Caco-2 (cell line): ENCODE measurements around the gene ATP2C2. TPM values are rescaled to one million over a fixed set of nuclear protein-coding genes. Genes with fewer than 3 reads are reported as not detected.

ENCODE experiments used
- BruUV-seq: library from RNA; stranded (reverse); fragments of 400-500 nt; replicated peaks from 2 replicates; lab custom pipeline; 2021; lab: Mats Ljungman, UMichigan
- CTCF ChIA-PET: fragments of 300-600 bp; sonication (Branson Sonifier 250); formaldehyde crosslinking; loops from one replicate; lab custom pipeline; 2022; ENCODE audit warnings: antibody characterized with exemption; lab: Charles Lee
- POLR2A ChIA-PET: fragments of 300-600 bp; sonication (Branson Sonifier 250); formaldehyde crosslinking; loops from one replicate; lab custom pipeline; 2022; ENCODE audit warnings: antibody characterized with exemption; lab: Charles Lee
- DNase-seq, 2 experiments: peaks; one replicate each; pipeline versions ENCODE4 v3.0.0 to v3.0.0-alpha.2; 2020 to 2022
- H3K27me3 ChIP-seq: replicated peaks from 2 replicates; pipeline ENCODE4 v1.6.0; 2011; ENCODE audit warnings: low read length; ENCODE audit not compliant: control insufficient read depth, insufficient read depth
- H3K36me3 ChIP-seq: 2 replicates; pipeline ENCODE4 v1.5.1; 2011; ENCODE audit warnings: low read length; ENCODE audit not compliant: control insufficient read depth, insufficient read depth
- H3K4me1 ChIP-seq: fragments of 250-450 bp; sonication (Bioruptor Pico); 2 replicates; pipeline ENCODE4 v1.5.1; 2020; ENCODE audit warnings: mild to moderate bottlenecking
- H3K4me3 ChIP-seq: 2 replicates; pipeline ENCODE4 v1.5.1; 2011; ENCODE audit warnings: low read depth, mild to moderate bottlenecking, control low read depth, low read length
- H3K9me3 ChIP-seq: fragments of 250-450 bp; sonication (Bioruptor Pico); 2 replicates; pipeline ENCODE4 v1.5.1; 2020; ENCODE audit warnings: mild to moderate bottlenecking, moderate library complexity
- H3K27ac Mint-ChIP-seq: one replicate; pipeline ENCODE4 v1.8.0; 2022; ENCODE audit warnings: mixed read lengths; ENCODE audit not compliant: unreplicated experiment
- H3K27me3 Mint-ChIP-seq: one replicate; pipeline ENCODE4 v1.8.0; 2022; ENCODE audit warnings: mixed read lengths; ENCODE audit not compliant: insufficient read depth, unreplicated experiment
- H3K36me3 Mint-ChIP-seq: one replicate; pipeline ENCODE4 v1.8.0; 2022; ENCODE audit warnings: mild to moderate bottlenecking, mixed read lengths; ENCODE audit not compliant: insufficient read depth, unreplicated experiment
- H3K4me1 Mint-ChIP-seq: one replicate; pipeline ENCODE4 v1.8.0; 2022; ENCODE audit warnings: low read depth, mixed read lengths; ENCODE audit not compliant: unreplicated experiment
- H3K4me3 Mint-ChIP-seq: one replicate; pipeline ENCODE4 v1.8.0; 2022; ENCODE audit warnings: mild to moderate bottlenecking, moderate library complexity, mixed read lengths; ENCODE audit not compliant: unreplicated experiment
- H3K9me3 Mint-ChIP-seq: one replicate; pipeline ENCODE4 v1.8.0; 2022; ENCODE audit warnings: mixed read lengths; ENCODE audit not compliant: unreplicated experiment
- intact Hi-C: fragments of 100-400 bp; cut with micrococcal nuclease; formaldehyde crosslinking; loops from one replicate; pipeline ENCODE4 v1.10.0; 2022; ENCODE audit not compliant: unreplicated experiment
- total RNA-seq: library from RNA; stranded (reverse); gene quantifications from 2 replicates; pipeline ENCODE4 v1.2.3, GENCODE V29; 2022
- TF ChIP-seq, protein P1 (sequence below), 2 experiments: fragments of 200-600 bp in 1 of 2; IDR thresholded peaks; 1 replicate in 1 of 2; 2 replicates in 1 of 2; pipeline versions ENCODE4 v1.5.1 to v1.8.0; 2011 to 2022; ENCODE audit warnings: antibody characterized with exemption in 1 of 2, control low read depth in 1 of 2, inconsistent platforms in 1 of 2, low read depth in 1 of 2, low read length in 1 of 2, mild to moderate bottlenecking in 1 of 2, moderate library complexity in 1 of 2; ENCODE audit not compliant: insufficient read depth in 1 of 2, severe bottlenecking in 1 of 2, unreplicated experiment in 1 of 2

ATP2C2 gene
- total RNA-seq, 1 experiment from 2014 or later: 47.0 TPM

DNA sequence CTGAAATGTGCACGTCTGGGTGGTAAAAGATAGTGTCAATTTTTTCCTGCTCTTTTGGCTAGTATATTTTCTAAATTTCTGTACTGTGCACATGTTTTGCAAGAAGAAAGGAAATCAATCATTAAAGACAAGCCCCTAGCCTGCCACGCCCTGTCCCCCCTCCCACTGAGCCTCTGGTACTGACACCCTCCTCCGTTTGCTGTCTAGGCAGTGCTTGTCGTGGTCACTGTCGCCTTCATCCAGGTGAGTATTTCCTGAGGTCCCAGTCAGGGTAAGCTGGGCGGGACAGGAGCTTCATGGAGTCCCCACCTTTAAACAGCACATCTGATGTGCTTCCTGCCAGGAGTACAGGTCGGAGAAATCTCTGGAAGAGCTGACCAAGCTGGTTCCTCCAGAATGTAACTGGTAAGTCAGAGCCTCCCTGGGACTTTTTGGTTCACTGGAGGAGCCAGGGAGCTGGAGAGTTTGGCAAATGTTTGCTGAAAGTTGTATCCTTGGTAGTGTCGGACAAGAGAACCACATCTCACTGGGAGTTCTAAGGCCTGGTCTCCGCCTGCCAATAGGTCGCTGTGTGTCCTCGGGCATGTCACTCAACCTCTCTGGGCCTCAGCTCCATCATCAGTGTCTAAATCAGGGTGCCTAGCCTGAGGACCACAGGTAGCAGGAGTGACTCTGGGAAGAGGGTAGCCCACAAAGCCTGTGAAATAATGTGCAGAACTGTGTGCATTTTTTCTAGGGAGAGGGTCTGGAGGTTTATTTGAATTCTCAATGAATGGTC is 42.2 kb downstream of the ATP2C2 start:
- Mint-ChIP-seq H3K27ac (no peak overlapping the region), H3K4me1 (peaks cover 11% of the 10 kb centered on the region), H3K27me3 (no peaks in the 10 kb centered on the region), H3K36me3 (peaks cover 27% of the 10 kb centered on the region), H3K9me3 (no peaks in the 10 kb centered on the region), H3K4me3 (no peak overlapping the region)
- TF ChIP-seq, protein P1, sequence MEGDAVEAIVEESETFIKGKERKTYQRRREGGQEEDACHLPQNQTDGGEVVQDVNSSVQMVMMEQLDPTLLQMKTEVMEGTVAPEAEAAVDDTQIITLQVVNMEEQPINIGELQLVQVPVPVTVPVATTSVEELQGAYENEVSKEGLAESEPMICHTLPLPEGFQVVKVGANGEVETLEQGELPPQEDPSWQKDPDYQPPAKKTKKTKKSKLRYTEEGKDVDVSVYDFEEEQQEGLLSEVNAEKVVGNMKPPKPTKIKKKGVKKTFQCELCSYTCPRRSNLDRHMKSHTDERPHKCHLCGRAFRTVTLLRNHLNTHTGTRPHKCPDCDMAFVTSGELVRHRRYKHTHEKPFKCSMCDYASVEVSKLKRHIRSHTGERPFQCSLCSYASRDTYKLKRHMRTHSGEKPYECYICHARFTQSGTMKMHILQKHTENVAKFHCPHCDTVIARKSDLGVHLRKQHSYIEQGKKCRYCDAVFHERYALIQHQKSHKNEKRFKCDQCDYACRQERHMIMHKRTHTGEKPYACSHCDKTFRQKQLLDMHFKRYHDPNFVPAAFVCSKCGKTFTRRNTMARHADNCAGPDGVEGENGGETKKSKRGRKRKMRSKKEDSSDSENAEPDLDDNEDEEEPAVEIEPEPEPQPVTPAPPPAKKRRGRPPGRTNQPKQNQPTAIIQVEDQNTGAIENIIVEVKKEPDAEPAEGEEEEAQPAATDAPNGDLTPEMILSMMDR (IDR thresholded peaks at IDR 0.05; ENCODE audit: insufficient read depth in 1 of 2, low read depth in 1 of 2, low read length in 1 of 2, severe bottlenecking in 1 of 2, unreplicated experiment in 1 of 2): no peak
- no peaks in the 10 kb centered on the region; the same call in 1 of the 2 replicates for H3K36me3 ChIP-seq
- no peak for DNase-seq
- H3K4me1 ChIP-seq: no peaks in the 10 kb centered on the region
- H3K4me3 ChIP-seq: no peak overlapping the region
- H3K9me3 ChIP-seq: no peaks in the 10 kb centered on the region
- no peaks in the 10 kb centered on the region for H3K27me3 ChIP-seq
- ChIA-PET POLR2A (interaction anchor here (0.5 kb wide), 1 partner anchor 224 kb away, joined by 3 read pairs; the partner anchor contains the start of gene TAF1C), CTCF (no interaction called here)
- intact Hi-C loops: no loop called here
- BruUV-seq: no TSS peak

DNA sequence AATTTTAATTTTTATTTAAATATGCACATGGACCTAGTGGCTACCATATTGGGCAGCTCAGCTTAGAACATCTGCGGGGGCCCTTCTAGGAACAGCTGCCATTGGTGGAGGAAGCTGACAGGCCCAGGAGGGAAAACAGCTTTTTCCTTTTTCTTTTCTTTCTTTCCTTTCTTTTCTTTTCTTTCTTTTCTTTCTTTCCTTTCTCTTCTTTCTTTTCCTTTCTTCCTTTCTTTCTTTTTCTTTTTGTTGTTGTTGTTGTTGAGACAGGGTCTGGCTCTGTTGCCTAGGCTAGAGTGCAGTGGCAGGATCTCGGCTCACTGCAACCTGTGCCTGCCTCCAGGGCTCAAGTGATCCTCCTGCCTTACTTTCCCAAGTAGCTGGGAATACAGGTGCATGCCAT is 43.4 kb downstream of the ATP2C2 start:
- Histone ChIP-seq H3K27me3 (no peaks in the 10 kb centered on the region), H3K36me3 (no peaks in the 10 kb centered on the region; the same call in 1 of the 2 replicates), H3K4me1 (peaks cover 7% of the 10 kb centered on the region), H3K4me3 (no peak overlapping the region), H3K9me3 (no peaks in the 10 kb centered on the region)
- no peak for DNase-seq
- no peaks in the 10 kb centered on the region for H3K9me3 Mint-ChIP-seq
- BruUV-seq: no TSS peak
- intact Hi-C loops: no loop called here
- TF ChIP-seq, protein P1 (IDR thresholded peaks at IDR 0.05; ENCODE audit: insufficient read depth in 1 of 2, low read depth in 1 of 2, low read length in 1 of 2, severe bottlenecking in 1 of 2, unreplicated experiment in 1 of 2): no peak
- POLR2A ChIA-PET: no interaction called here
- H3K4me3 Mint-ChIP-seq: no peak overlapping the region
- H3K27me3 Mint-ChIP-seq: no peaks in the 10 kb centered on the region
- peaks cover 16% of the 10 kb centered on the region for H3K4me1 Mint-ChIP-seq
- CTCF ChIA-PET: no interaction called here
- peaks cover 21% of the 10 kb centered on the region for H3K36me3 Mint-ChIP-seq
- H3K27ac Mint-ChIP-seq: no peak overlapping the region

DNA sequence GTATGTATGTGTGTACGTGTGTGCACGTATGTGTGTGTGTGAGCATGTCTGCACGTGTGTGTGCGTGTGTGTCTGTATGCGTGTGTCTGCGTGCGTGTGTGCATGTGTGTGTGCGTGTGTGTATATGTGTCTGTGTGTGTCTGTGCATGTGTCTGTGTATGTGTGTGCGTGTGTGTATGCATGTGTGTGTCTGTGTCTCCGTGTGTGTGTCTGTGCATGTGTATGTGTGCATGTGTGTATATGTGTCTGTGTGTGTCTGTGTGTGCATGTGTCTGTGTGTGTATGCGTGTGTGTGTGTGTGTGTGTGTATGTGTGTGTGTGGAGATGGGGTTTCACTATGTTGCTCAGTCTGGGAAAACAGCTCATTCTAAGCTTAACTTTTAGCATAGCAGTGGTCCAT is 43.9 kb downstream of the ATP2C2 start:
- no peaks in the 10 kb centered on the region for H3K27me3 ChIP-seq
- H3K9me3 ChIP-seq: no peaks in the 10 kb centered on the region
- peaks cover 16% of the 10 kb centered on the region for H3K4me1 Mint-ChIP-seq
- BruUV-seq: no TSS peak
- H3K4me1 ChIP-seq: peaks cover 7% of the 10 kb centered on the region
- H3K36me3 ChIP-seq: no peaks in the 10 kb centered on the region; the same call in 1 of the 2 replicates
- H3K27ac Mint-ChIP-seq: no peak overlapping the region
- POLR2A ChIA-PET: no interaction called here
- peaks cover 17% of the 10 kb centered on the region for H3K36me3 Mint-ChIP-seq
- H3K9me3 Mint-ChIP-seq: no peaks in the 10 kb centered on the region
- TF ChIP-seq, protein P1 (IDR thresholded peaks at IDR 0.05; ENCODE audit: insufficient read depth in 1 of 2, low read depth in 1 of 2, low read length in 1 of 2, severe bottlenecking in 1 of 2, unreplicated experiment in 1 of 2): no peak
- intact Hi-C loops: no loop called here
- no peak for DNase-seq
- no peaks in the 10 kb centered on the region for H3K27me3 Mint-ChIP-seq
- no peak overlapping the region for H3K4me3 ChIP-seq
- CTCF ChIA-PET: no interaction called here
- no peak overlapping the region for H3K4me3 Mint-ChIP-seq
